Activated T-cell treated with anti-CD3 and anti-CD28 coated beads for 1 hour (primary cell): ENCODE measurements around the gene BEST2.

ENCODE experiments used
- DNase-seq: peaks from one replicate; pipeline ENCODE4 v3.0.0-alpha.2; 2020; ENCODE audit warnings: low read depth

The BEST2 gene

DNA sequence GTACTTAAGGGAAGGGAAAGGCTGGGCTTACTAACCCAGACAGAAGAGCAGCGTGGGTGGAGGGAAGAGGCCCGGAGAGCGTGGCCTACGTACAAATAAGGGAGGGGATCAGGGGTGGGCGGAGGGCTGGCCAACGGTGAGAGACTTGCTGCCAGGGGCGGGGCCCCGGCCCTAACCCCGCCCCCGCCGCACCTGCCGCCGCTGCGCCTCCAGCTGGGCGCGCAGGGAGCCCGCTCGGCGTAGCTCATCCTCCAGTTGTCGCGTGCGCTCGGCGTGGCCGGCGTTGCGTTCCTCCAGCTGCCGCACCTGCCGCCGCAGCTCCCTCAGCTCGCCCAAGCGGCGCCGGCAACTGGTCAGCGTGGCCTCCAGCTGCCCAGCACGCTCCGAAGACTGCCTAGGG is 18.1 kb downstream of the BEST2 start:
- DNase-seq, result no peak

- DNase-seq, result no peak
Observed at GRCh38 chr19:12770922-12771321, 19.3 kb downstream of the BEST2 start.

GRCh38 chr19:12772323-12772722 is 20.7 kb downstream of the BEST2 start:
- no peak for DNase-seq

- DNase-seq, result no peak
Observed at GRCh38 chr19:12773571-12773970, 22.0 kb downstream of the BEST2 start.

- no peak for DNase-seq
Observed at GRCh38 chr19:12774588-12775555, 23.3 kb downstream of the BEST2 start, which contains the start of gene HOOK2. TSS of gene HOOK2 (minus strand) at chr19:12775552. CDS start at chr19:12775449, 103 bp downstream.

DNA sequence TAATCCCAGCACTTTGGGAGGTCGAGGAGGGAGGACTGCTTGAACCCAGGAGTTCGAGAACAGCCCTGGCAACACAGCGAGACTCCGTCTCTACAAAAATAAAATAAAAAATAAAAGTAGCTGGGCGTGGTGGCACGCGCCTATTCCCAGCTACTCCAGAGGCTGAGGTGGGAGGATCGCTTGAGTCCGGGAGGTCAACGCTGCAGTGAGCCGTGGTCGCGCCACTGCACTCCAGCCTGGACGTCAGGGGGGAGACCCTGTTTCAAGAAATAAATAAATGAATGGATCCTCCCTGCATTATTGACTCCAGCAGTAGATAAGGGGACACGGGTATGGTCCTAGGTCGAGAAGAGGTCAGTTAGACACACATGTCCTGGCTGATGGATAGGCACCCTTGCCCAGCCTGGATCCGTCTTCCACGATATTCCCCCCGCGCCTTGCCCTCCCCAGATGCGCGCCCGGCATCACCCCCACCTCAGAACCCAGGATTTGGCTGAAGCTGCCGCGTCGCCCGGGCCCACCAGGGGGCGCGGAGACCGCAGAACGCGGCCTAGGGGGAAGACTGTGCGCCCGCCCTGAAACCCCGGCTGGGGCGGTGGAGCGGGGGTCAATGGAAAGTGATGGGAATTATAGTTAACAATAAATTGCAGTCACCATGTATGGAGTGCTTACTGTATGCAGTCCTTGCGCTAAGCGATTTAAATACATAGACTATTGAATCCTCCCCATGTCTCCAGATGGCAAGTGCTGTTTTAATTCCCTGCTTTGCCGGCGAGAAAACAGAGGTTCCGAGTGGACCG is 25.8 kb downstream of the BEST2 start:
- DNase-seq, result peak; percentile 78

DNA sequence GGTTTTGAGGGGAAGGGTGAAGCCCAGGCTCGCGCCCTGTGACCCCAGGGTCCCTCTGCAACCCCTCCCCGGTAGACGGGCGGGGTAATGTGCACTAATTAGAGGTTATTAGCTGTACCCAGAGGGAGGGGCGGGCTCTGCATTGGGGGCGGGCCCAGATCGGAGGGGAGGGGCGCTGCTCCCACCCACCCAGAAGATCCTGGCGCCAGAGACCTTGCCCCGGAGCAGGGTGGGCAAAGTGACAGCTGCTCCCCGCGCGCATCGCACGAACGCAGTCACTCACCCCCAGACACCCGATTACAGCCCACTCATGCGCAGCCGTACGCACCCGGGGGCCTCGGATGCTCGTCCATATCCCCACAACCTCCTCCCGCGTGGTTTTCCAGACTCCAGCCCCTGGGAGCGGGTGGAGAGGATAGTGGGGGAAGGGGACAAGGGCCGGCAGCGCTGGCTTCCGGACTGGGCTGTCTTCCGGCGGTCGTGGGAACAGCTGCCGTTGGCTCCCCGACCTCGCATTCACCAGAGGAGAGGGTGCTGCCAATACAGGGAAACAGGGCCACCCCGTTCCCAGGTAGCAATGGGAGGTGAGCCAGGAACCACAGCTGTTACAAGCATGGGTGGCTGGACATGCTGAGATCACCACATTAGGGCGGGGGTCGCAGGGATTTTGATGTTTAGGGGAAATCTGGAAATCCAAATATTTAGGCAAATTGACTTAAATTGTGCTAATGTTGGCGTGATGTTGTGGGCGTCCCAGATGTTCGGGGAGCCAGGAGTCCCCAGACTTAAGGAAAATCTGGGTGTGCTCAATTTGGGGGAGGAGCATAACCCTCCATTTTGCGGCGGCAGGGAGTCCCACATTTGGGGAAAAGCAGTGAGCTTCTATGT is 26.7 kb downstream of the BEST2 start:
- no peak for DNase-seq

DNA sequence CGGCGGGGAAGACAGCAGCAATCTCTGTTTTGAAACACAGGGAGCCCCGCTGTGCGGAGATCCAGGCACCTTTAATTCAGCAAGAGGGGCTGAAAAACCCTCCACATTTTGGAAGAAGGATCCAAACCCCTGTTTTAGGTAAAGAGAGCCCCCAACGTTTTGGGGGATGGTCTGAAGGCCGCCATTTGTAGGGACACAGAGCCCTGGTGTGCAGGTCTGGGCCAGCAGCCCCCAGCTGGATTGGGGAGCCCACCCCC is 27.2 kb downstream of the BEST2 start:
- no peak for DNase-seq

DNA sequence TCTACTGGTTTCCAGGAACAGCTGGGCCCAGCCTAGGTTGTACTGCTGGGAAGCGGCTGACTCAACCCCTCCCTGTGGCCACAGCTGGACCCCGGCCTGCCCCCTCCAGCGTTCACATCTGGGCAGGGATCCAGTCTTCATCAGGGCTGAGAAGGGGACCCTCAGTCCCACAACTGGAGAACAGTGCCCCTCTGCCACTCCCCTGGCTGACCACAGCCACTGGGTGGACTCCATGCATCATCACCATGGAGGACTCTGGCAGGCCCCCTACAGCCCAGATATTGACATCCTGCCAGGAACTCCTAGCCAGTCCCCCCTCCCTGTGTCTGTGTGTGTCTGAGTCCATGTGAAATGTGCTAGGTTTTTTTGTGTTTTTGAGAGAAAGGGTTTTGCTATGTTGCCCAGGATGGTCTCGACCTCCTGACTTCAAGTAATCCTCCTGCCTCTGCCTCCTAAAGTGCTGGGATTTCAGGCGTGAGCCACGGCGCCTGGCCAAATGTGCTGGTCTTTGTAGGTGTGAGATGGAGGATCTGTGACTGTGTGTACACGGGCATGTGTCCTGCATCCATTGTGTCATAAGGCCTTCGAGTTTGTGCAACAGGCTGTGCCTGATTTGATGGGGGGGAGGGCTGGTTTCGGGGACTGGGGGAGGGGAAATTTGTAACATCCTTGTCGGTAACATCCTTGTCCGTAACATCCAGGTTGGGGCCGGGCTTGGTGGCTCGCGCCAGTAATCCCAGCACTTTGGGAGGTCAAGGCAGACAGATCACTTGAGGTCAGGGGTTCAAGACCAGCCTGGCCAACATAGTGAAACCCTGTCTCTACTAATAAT is 27.8 kb downstream of the BEST2 start:
- DNase-seq, result no peak

DNA sequence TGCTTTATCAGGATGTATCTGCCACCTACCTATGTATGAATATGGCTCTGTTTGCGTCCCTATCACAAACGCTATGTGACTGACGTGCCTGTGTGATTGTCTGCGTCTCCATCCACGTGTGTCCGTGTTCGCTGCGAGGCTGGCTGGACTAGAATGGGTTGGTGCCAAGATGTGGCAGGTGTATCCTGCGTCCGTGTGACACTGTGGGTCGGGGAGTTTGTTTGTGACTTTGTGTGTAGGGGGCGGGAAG is 30.5 kb downstream of the BEST2 start:
- no peak for DNase-seq

DNA sequence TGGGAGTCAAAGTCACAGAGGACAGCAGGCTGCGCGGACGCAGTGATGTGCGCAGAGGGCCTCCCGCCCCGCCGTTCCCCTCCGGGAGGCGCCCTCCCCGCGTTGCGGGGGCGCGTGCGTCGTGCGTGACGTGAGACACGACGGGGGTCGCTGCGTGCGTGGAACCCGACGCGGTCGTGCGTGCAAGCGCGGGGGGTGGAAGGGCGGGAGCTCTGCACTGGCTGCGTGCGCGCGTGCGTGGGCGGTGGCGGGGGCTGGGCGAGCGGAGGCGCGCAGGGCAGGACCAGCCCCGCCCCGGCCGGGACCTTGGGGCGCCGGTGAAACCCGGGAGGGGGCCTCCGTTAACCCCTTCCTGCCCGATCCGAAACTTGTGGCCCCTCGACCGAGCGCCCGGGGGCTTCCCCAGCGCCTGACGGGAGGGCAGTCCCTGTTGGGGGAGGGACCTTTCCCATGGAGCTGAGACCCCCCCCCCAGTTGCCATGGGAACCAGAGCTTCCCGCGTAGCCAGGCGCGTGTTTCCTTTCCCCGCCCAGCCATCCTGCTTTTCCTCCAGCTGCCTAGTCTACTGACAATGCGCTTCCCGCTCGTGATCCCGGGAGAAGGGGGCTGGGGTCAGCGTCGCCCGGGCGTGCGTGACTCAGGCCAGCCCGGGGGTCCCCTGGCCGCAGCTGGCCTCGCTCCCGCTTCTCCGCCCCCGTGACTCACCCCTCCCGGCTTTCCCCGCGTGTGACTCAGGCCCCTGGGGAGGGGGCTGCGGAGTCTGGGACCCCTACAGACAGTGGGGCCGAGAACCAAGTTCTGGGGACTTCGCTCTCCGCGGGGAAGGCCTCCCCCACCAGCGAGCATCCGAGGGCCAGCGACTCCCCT is 31.1 kb downstream of the BEST2 start:
- DNase-seq, result peak; percentile 89

DNA sequence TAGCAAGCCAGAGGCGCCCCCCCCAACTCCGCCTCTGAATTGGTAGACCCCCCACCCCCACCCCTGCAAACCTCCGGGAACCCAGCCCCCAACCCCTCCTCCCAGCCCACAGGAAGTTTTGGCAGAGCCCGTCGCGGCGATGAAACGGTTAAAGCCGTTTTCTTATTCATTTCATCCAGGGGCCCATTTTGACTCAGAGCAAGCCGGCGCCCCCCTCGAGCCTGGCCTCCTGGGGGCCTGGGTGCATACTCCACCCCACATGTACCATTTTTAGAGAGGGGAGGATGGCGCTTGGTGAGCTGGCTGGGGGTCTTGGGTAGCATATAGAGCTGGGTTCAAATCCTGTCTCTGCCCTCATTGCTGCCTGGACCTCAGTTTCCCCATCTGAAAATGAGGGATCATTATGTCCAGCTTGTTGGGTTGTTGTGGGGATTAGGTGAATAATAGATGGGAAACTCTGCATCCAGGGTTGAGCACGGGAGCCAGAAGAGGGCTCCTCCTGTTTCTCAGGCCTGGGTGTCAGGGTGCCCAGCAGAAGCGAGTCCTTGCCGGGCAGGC is 31.8 kb downstream of the BEST2 start:
- DNase-seq, result no peak

DNA sequence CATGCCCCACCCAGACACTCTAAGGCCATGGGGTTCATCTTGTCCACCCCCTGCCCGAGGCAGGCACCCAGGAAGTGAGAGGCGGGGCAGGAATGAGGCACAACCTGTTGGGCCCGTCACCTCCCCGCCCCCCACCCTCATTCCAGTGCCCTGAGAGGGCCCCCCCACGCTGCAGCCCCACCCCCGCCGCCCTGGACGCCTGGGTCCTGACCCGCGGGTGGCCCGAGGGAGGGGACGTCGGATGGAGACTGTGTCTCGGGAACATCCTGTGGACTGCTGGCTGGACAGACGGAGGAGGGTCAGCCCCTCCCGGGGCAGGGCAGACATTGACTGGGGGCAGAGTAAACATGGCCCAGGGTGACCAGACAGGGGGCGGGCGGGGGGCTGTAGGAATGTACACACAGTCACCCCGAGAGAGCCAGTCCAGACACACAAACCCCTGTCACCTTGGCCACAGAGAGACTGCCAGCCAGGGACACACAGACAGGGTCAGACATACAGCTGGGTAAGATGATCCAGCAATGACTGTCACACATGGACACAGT is 32.3 kb downstream of the BEST2 start:
- no peak for DNase-seq

- DNase-seq, result no peak
Observed at GRCh38 chr19:12784394-12784870, 32.8 kb downstream of the BEST2 start.

- DNase-seq, result no peak
Observed at GRCh38 chr19:12784871-12785430, 33.4 kb downstream of the BEST2 start.

GRCh38 chr19:12785431-12786031 is 33.9 kb downstream of the BEST2 start:
- DNase-seq, result no peak

- DNase-seq, result no peak
Observed at GRCh38 chr19:12786141-12786870, 34.7 kb downstream of the BEST2 start.

DNA sequence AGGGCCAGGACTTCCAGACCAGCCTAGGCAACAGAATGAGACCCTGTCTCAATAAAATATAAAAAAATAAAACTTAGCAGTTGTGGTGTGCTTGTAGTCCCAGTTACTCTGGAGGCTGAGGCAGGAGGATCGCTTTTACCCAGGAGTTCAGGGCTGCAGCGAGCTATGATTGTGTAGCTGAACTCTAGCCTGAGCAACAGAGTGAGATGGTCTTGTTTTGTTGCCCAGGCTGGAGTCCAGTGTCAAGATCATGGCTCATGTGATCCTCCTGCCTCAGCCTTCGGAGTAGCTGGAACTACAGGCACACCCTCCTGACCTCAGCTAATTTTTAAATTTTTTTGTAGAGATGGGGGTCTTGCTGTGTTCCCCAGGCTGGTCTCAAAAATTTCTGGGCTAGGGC is 35.4 kb downstream of the BEST2 start:
- no peak for DNase-seq
